CD14-positive monocyte (primary cell): Measurements from ENCODE around the gene SLC34A3. TPM values are rescaled to one million over a fixed set of nuclear protein-coding genes. Genes with fewer than 3 reads are reported as not detected.

Experiments
- DNase-seq, 3 donors: peaks; one replicate each; pipeline ENCODE4 v3.0.0-alpha.2; 2011 to 2022
- H2AFZ ChIP-seq: 2 replicates; pipeline ENCODE4 v1.6.0; 2012; ENCODE audit warnings: mild to moderate bottlenecking, low read depth, low read length, inconsistent platforms; ENCODE audit not compliant: insufficient read depth, poor library complexity, severe bottlenecking
- H3K27ac ChIP-seq, 2 donors: 1 replicate in 1 of 2; 2 replicates in 1 of 2; pipeline ENCODE4 v1.5.1; 2012 to 2013; ENCODE audit warnings: low read length in 2 of 2, control low read depth in 1 of 2, inconsistent platforms in 1 of 2, low read depth in 1 of 2, mild to moderate bottlenecking in 1 of 2
- H3K27me3 ChIP-seq, 2 donors: one replicate each; pipeline versions ENCODE4 v1.6.0 to v1.6.1; 2011 to 2013; ENCODE audit warnings: low read length in 2 of 2; ENCODE audit not compliant: control insufficient read depth in 2 of 2, insufficient read depth in 2 of 2
- H3K36me3 ChIP-seq, 2 donors: replicated peaks in 1 of 2; 1 replicate in 1 of 2; 2 replicates in 1 of 2; pipeline versions ENCODE4 v1.5.1 to v1.6.1; 2012 to 2013; ENCODE audit warnings: low read length in 2 of 2, control low read depth in 1 of 2, inconsistent platforms in 1 of 2, mild to moderate bottlenecking in 1 of 2; ENCODE audit not compliant: insufficient read depth in 2 of 2, control insufficient read depth in 1 of 2
- H3K4me1 ChIP-seq, 2 donors: 1 replicate in 1 of 2; 2 replicates in 1 of 2; pipeline versions ENCODE4 v1.5.1 to v1.6.1; 2012 to 2013; ENCODE audit warnings: low read length in 2 of 2, control low read depth in 1 of 2, inconsistent platforms in 1 of 2, mild to moderate bottlenecking in 1 of 2, moderate library complexity in 1 of 2; ENCODE audit not compliant: insufficient read depth in 2 of 2, control insufficient read depth in 1 of 2
- H3K4me2 ChIP-seq: replicated peaks from 2 replicates; pipeline ENCODE3; 2012; ENCODE audit warnings: low read length, moderate library complexity, mild to moderate bottlenecking; ENCODE audit not compliant: poor library complexity, severe bottlenecking; ENCODE audit errors: extremely low read depth
- H3K4me3 ChIP-seq, 3 experiments: fragments of 200-600 bp in 1 of 3; sonication (generic) in 1 of 3; replicated peaks in 1 of 3; 1 replicate in 2 of 3; 2 replicates in 1 of 3; pipeline ENCODE4 v1.5.1; 2011 to 2013; ENCODE audit warnings: low read length in 3 of 3, mild to moderate bottlenecking in 3 of 3, control low read depth in 2 of 3, low read depth in 2 of 3, inconsistent platforms in 1 of 3, moderate library complexity in 1 of 3
- H3K79me2 ChIP-seq: 2 replicates; pipeline ENCODE4 v1.6.0; 2012; ENCODE audit warnings: mild to moderate bottlenecking, control low read depth, inconsistent platforms, low read length, moderate library complexity; ENCODE audit not compliant: insufficient read depth
- H3K9ac ChIP-seq: 2 replicates; pipeline ENCODE4 v1.6.0; 2017; ENCODE audit warnings: low read length, mild to moderate bottlenecking; ENCODE audit not compliant: insufficient read depth, poor library complexity, severe bottlenecking
- H3K9me3 ChIP-seq, 2 donors: replicated peaks in 1 of 2; 1 replicate in 1 of 2; 2 replicates in 1 of 2; pipeline versions ENCODE4 v1.5.1 to v1.6.1; 2012 to 2013; ENCODE audit warnings: low read length in 2 of 2, control low read depth in 1 of 2; ENCODE audit not compliant: control insufficient read depth in 1 of 2, insufficient read depth in 1 of 2
- H4K20me1 ChIP-seq: 2 replicates; pipeline ENCODE4 v1.6.0; 2012; ENCODE audit warnings: mild to moderate bottlenecking, low read length, control low read depth, moderate library complexity; ENCODE audit not compliant: insufficient read depth
- H3K27ac Mint-ChIP-seq, 7 donors: one replicate each; pipeline ENCODE4 v1.8.0; 2020; ENCODE audit warnings: mild to moderate bottlenecking in 7 of 7, mixed read lengths in 7 of 7, moderate library complexity in 6 of 7, inconsistent platforms in 2 of 7
- H3K27me3 Mint-ChIP-seq, 3 donors: one replicate each; pipeline ENCODE4 v1.8.0; 2021 to 2022; ENCODE audit warnings: low read depth in 3 of 3, mild to moderate bottlenecking in 3 of 3, mixed read lengths in 3 of 3, moderate library complexity in 3 of 3, inconsistent platforms in 1 of 3
- H3K36me3 Mint-ChIP-seq, 2 donors: one replicate each; pipeline ENCODE4 v1.8.0; 2020; ENCODE audit warnings: mixed read lengths in 2 of 2, inconsistent platforms in 1 of 2, mild to moderate bottlenecking in 1 of 2
- H3K4me1 Mint-ChIP-seq: one replicate; pipeline ENCODE4 v1.8.0; 2020; ENCODE audit warnings: mild to moderate bottlenecking, mixed read lengths
- H3K4me3 Mint-ChIP-seq, 2 donors: one replicate each; pipeline ENCODE4 v1.8.0; 2020; ENCODE audit warnings: mild to moderate bottlenecking in 2 of 2, mixed read lengths in 2 of 2, moderate library complexity in 1 of 2
- H3K9me3 Mint-ChIP-seq, 7 donors: one replicate each; pipeline ENCODE4 v1.8.0; 2020 to 2022; ENCODE audit warnings: mixed read lengths in 7 of 7, mild to moderate bottlenecking in 6 of 7, moderate library complexity in 6 of 7, inconsistent platforms in 2 of 7
- CTCF ChIP-seq: fragments of 200-600 bp; IDR thresholded peaks from one replicate; pipeline ENCODE4 v1.8.0; 2022; ENCODE audit warnings: antibody characterized with exemption, mild to moderate bottlenecking
- WGBS: methylation state at CpG from one replicate; pipeline ENCODE4 v1.1.5; 2013; ENCODE audit warnings: missing lambda C conversion rate; ENCODE audit not compliant: insufficient coverage; 5-methylcytosine and 5-hydroxymethylcytosine counted together
- intact Hi-C, 2 donors: fragments of 100-400 bp; cut with micrococcal nuclease; formaldehyde crosslinking; loops; one replicate each; pipeline versions ENCODE4 v1.15.0 to v1.15.1; 2023
- polyA plus RNA-seq, 3 donors: library from polyadenylated mRNA; depleted of rRNA in 1 of 3; unstranded in 2 of 3; stranded (reverse) in 1 of 3; fragments of 300-500 nt in 2 of 3; fragments of >200 nt in 1 of 3; fragmentation: Illumina TruSeq in 2 of 3; gene quantifications; 1 replicate in 2 of 3; 2 replicates in 1 of 3; pipeline ENCODE4 v1.2.3, GENCODE V29; 2012 to 2021

SLC34A3 gene
- polyA plus RNA-seq, 3 donors = not detected

GRCh38 chr9:137247135-137247915 is 16.6 kb downstream of the SLC34A3 start:
- H3K4me3 ChIP-seq = no peak overlapping the region
- no peak overlapping the region for H2AFZ ChIP-seq
- peaks cover 12 to 19% of the 10 kb centered on the region in 2 donors for H3K4me1 ChIP-seq
- no peak overlapping the region for H3K9ac ChIP-seq
- no peak for DNase-seq
- Mint-ChIP-seq H3K4me3 (no peak overlapping the region), H3K27me3 (peaks cover 2 to 7% (median 6%) of the 10 kb centered on the region in 3 donors), H3K27ac (no peak overlapping the region), H3K9me3 (no peaks in the 10 kb centered on the region), H3K4me1 (peaks cover 21% of the 10 kb centered on the region), H3K36me3 (peaks cover 13 to 15% of the 10 kb centered on the region in 2 donors)
- peaks cover 14 to 15% of the 10 kb centered on the region in 2 donors for H3K36me3 ChIP-seq
- peaks cover 8% of the 10 kb centered on the region for H3K79me2 ChIP-seq
- H4K20me1 ChIP-seq = peaks cover 25% of the 10 kb centered on the region
- no peaks in the 10 kb centered on the region for H3K9me3 ChIP-seq
- H3K4me2 ChIP-seq = no peak overlapping the region
- no peak overlapping the region for H3K27ac ChIP-seq
- H3K27me3 ChIP-seq = no peaks in the 10 kb centered on the region
- 86% methylated on average over 13 of the region's 20 CpGs for WGBS
- intact Hi-C loops = no loop called here
- no peak for TF ChIP-seq CTCF

GRCh38 chr9:137247916-137248175 is 17.1 kb downstream of the SLC34A3 start:
- Histone ChIP-seq H3K27ac (no peak overlapping the region), H3K9me3 (no peaks in the 10 kb centered on the region), H4K20me1 (peaks cover 20% of the 10 kb centered on the region), H3K4me3 (no peak overlapping the region), H3K9ac (no peak overlapping the region), H3K27me3 (no peaks in the 10 kb centered on the region), H3K79me2 (peaks cover 3% of the 10 kb centered on the region), H3K4me1 (peaks cover 6 to 13% of the 10 kb centered on the region in 2 donors), H2AFZ (no peak overlapping the region), H3K4me2 (no peak overlapping the region), H3K36me3 (peaks cover 9 to 10% of the 10 kb centered on the region in 2 donors)
- no peak for DNase-seq
- Mint-ChIP-seq H3K27me3 (peaks cover 2 to 7% (median 6%) of the 10 kb centered on the region in 3 donors), H3K27ac (no peak overlapping the region), H3K36me3 (peaks cover 7 to 10% of the 10 kb centered on the region in 2 donors), H3K4me3 (no peak overlapping the region), H3K9me3 (no peaks in the 10 kb centered on the region), H3K4me1 (peaks cover 16% of the 10 kb centered on the region)
- intact Hi-C loops = no loop called here
- 100% methylated on average over 2 of the region's 6 CpGs for WGBS
- TF ChIP-seq CTCF = no peak
